GDM1 (cell line): ENCODE data around the gene SYNE1.

Experiments
- DNase-seq: peaks from one replicate; lab custom pipeline; 2025; lab: John Stamatoyannopoulos, UW

Gene SYNE1

GRCh38 chr6:152184573-152184916 is 452.6 kb downstream of the SYNE1 start:
- DNase-seq = no peak

- DNase-seq = no peak
Observed at GRCh38 chr6:152180601-152181000, 456.6 kb downstream of the SYNE1 start.

- DNase-seq = no peak
Observed at GRCh38 chr6:152176268-152176667, 460.9 kb downstream of the SYNE1 start.

GRCh38 chr6:152173957-152174356 is 463.2 kb downstream of the SYNE1 start:
- no peak for DNase-seq

GRCh38 chr6:152173321-152173720 is 463.8 kb downstream of the SYNE1 start:
- DNase-seq = no peak

GRCh38 chr6:152170702-152171667 is 466.2 kb downstream of the SYNE1 start:
- DNase-seq = no peak

- DNase-seq = no peak
Observed at GRCh38 chr6:152170313-152170701, 466.9 kb downstream of the SYNE1 start.

GRCh38 chr6:152167641-152168603 is 469.2 kb downstream of the SYNE1 start:
- no peak for DNase-seq

GRCh38 chr6:152166897-152167296 is 470.3 kb downstream of the SYNE1 start:
- DNase-seq = no peak

- no peak for DNase-seq
Observed at GRCh38 chr6:152166497-152166896, 470.7 kb downstream of the SYNE1 start.

- DNase-seq = no peak
Observed at GRCh38 chr6:152164957-152165356, 472.2 kb downstream of the SYNE1 start.

- DNase-seq = no peak
Observed at GRCh38 chr6:152161501-152161900, 475.7 kb downstream of the SYNE1 start.

- no peak for DNase-seq
Observed at GRCh38 chr6:152160346-152160745, 476.8 kb downstream of the SYNE1 start.

GRCh38 chr6:152155792-152156191 is 481.4 kb downstream of the SYNE1 start:
- no peak for DNase-seq

GRCh38 chr6:152154559-152155356 is 482.4 kb downstream of the SYNE1 start:
- no peak for DNase-seq

- DNase-seq = no peak
Observed at GRCh38 chr6:152151920-152152319, 485.2 kb downstream of the SYNE1 start.

- no peak for DNase-seq
Observed at GRCh38 chr6:152150196-152150595, 487.0 kb downstream of the SYNE1 start.

GRCh38 chr6:152148412-152148811 is 488.8 kb downstream of the SYNE1 start:
- DNase-seq = no peak

GRCh38 chr6:152147269-152147668 is 489.9 kb downstream of the SYNE1 start:
- DNase-seq = no peak

- no peak for DNase-seq
Observed at GRCh38 chr6:152146385-152146784, 490.8 kb downstream of the SYNE1 start.

GRCh38 chr6:152143359-152143758 is 493.8 kb downstream of the SYNE1 start:
- DNase-seq = no peak

GRCh38 chr6:152142105-152142504 is 495.1 kb downstream of the SYNE1 start:
- DNase-seq = no peak
